ENCODE data around the gene IL17B. TPM values are rescaled to one million over a fixed set of nuclear protein-coding genes. Genes with fewer than 3 reads are reported as not detected.

Gene IL17B
- total and polyA plus RNA-seq, 2 experiments from 2014 or later, result not detected

DNA sequence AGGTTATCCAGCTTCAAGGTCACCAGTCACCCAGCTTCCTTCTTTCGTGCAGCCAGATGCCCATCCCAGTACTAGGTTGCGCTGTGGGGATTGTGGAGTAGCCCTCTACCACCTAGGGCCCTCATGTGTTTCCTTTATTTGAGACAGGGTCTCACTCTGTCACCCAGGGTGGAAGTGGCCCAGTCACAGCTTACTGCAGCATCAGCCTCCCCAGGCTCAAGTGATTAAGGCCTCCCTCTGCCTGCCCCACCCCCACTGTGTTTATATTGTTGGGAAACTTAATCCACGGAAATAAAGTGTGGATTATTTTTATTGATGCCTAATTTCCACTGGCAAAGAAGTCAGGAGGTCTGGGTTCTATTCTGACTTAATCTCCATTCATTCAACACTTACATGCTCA is 4.3 kb downstream of the IL17B start (continued):
- TF ChIP-seq, protein P1, sequence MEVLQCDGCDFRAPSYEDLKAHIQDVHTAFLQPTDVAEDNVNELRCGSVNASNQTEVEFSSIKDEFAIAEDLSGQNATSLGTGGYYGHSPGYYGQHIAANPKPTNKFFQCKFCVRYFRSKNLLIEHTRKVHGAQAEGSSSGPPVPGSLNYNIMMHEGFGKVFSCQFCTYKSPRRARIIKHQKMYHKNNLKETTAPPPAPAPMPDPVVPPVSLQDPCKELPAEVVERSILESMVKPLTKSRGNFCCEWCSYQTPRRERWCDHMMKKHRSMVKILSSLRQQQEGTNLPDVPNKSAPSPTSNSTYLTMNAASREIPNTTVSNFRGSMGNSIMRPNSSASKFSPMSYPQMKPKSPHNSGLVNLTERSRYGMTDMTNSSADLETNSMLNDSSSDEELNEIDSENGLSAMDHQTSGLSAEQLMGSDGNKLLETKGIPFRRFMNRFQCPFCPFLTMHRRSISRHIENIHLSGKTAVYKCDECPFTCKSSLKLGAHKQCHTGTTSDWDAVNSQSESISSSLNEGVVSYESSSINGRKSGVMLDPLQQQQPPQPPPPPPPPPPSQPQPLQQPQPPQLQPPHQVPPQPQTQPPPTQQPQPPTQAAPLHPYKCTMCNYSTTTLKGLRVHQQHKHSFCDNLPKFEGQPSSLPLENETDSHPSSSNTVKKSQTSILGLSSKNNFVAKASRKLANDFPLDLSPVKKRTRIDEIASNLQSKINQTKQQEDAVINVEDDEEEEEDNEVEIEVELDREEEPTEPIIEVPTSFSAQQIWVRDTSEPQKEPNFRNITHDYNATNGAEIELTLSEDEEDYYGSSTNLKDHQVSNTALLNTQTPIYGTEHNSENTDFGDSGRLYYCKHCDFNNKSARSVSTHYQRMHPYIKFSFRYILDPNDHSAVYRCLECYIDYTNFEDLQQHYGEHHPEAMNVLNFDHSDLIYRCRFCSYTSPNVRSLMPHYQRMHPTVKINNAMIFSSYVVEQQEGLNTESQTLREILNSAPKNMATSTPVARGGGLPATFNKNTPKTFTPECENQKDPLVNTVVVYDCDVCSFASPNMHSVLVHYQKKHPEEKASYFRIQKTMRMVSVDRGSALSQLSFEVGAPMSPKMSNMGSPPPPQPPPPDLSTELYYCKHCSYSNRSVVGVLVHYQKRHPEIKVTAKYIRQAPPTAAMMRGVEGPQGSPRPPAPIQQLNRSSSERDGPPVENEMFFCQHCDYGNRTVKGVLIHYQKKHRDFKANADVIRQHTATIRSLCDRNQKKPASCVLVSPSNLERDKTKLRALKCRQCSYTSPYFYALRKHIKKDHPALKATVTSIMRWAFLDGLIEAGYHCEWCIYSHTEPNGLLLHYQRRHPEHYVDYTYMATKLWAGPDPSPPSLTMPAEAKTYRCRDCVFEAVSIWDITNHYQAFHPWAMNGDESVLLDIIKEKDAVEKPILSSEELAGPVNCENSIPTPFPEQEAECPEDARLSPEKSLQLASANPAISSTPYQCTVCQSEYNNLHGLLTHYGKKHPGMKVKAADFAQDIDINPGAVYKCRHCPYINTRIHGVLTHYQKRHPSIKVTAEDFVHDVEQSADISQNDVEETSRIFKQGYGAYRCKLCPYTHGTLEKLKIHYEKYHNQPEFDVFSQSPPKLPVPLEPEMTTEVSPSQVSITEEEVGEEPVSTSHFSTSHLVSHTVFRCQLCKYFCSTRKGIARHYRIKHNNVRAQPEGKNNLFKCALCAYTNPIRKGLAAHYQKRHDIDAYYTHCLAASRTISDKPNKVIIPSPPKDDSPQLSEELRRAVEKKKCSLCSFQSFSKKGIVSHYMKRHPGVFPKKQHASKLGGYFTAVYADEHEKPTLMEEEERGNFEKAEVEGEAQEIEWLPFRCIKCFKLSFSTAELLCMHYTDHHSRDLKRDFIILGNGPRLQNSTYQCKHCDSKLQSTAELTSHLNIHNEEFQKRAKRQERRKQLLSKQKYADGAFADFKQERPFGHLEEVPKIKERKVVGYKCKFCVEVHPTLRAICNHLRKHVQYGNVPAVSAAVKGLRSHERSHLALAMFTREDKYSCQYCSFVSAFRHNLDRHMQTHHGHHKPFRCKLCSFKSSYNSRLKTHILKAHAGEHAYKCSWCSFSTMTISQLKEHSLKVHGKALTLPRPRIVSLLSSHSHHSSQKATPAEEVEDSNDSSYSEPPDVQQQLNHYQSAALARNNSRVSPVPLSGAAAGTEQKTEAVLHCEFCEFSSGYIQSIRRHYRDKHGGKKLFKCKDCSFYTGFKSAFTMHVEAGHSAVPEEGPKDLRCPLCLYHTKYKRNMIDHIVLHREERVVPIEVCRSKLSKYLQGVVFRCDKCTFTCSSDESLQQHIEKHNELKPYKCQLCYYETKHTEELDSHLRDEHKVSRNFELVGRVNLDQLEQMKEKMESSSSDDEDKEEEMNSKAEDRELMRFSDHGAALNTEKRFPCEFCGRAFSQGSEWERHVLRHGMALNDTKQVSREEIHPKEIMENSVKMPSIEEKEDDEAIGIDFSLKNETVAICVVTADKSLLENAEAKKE (CRISPR knock-in tag; IDR thresholded peaks at IDR 0.05), result no peak
- TF ChIP-seq CREB1 (CRISPR knock-in tag; IDR thresholded peaks at IDR 0.05; ENCODE audit: low read depth) (no peak), EZH2 (IDR thresholded peaks at IDR 0.05; ENCODE audit: low read depth, unreplicated experiment) (no peak)
- TF ChIP-seq, protein P2, sequence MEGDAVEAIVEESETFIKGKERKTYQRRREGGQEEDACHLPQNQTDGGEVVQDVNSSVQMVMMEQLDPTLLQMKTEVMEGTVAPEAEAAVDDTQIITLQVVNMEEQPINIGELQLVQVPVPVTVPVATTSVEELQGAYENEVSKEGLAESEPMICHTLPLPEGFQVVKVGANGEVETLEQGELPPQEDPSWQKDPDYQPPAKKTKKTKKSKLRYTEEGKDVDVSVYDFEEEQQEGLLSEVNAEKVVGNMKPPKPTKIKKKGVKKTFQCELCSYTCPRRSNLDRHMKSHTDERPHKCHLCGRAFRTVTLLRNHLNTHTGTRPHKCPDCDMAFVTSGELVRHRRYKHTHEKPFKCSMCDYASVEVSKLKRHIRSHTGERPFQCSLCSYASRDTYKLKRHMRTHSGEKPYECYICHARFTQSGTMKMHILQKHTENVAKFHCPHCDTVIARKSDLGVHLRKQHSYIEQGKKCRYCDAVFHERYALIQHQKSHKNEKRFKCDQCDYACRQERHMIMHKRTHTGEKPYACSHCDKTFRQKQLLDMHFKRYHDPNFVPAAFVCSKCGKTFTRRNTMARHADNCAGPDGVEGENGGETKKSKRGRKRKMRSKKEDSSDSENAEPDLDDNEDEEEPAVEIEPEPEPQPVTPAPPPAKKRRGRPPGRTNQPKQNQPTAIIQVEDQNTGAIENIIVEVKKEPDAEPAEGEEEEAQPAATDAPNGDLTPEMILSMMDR (conservative IDR thresholded peaks at IDR 0.05; ENCODE audit: low read depth in 2 of 2), result no peak

DNA sequence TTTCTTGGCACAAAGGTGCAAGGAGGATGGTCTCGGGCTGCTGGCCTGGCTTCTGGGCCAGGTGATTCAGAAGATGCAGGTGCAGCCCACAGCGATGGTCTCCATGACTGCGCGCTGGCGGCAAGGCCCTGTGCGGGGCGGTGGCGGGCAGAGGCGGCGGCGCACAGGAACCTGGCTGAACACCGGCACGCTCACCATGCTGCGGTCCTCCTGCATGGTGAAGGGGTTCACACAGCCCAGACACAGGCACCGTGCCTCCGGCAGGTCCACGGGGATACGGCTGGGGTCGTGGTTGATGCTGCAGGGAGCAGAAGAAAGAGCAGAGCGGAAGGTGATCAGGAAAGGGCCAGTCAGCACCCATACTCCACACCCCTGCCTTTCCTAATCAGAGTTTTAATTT is 4.8 kb downstream of the IL17B start:
- peaks cover 3% of the 10 kb centered on the region; the same call in 1 of the 2 replicates for H3K4me1 ChIP-seq (ENCODE audit: insufficient read depth)
- no peak overlapping the region for H3K4me3 ChIP-seq
- H3K27me3 Mint-ChIP-seq (ENCODE audit: insufficient read depth, low read depth, poor library complexity), result peaks cover 2% of the 10 kb centered on the region
- no peaks in the 10 kb centered on the region for H3K27me3 ChIP-seq (ENCODE audit: insufficient read depth)
- no peak overlapping the region for H3K4me3 Mint-ChIP-seq
- H4K20me1 ChIP-seq (replicated peaks; ENCODE audit: insufficient read depth), result no peaks in the 10 kb centered on the region; the same call in 1 of the 2 replicates
- no peak overlapping the region for H2AFZ ChIP-seq
- peaks cover 12% of the 10 kb centered on the region; the same call in 2 of the 3 replicates for H3K4me1 Mint-ChIP-seq
- H3K9me2 ChIP-seq (ENCODE audit: insufficient read depth), result no peaks in the 10 kb centered on the region; the same call in 1 of the 2 replicates
- H3K27ac ChIP-seq (ENCODE audit: low read depth), result no peak overlapping the region
- H3K36me3 Mint-ChIP-seq (ENCODE audit: low read depth), result no peaks in the 10 kb centered on the region; the same call in 2 of the 3 replicates
- no peak overlapping the region for H3K27ac Mint-ChIP-seq
- no peaks in the 10 kb centered on the region for H3K36me3 ChIP-seq (ENCODE audit: insufficient read depth)
- ATAC-seq, result no peak
- H3K9me3 Mint-ChIP-seq, result no peaks in the 10 kb centered on the region
- no peaks in the 10 kb centered on the region for H3F3A ChIP-seq (replicated peaks; ENCODE audit: low read depth)
- DNase-seq (ENCODE audit: low spot score), result no peak
- H3K4me2 ChIP-seq, result no peak overlapping the region
- H3K79me2 ChIP-seq (replicated peaks; ENCODE audit: insufficient read depth), result no peaks in the 10 kb centered on the region
- no peak for TF ChIP-seq EZH2phosphoT487 (IDR thresholded peaks at IDR 0.05; ENCODE audit: unreplicated experiment)
- TF ChIP-seq, protein P3, sequence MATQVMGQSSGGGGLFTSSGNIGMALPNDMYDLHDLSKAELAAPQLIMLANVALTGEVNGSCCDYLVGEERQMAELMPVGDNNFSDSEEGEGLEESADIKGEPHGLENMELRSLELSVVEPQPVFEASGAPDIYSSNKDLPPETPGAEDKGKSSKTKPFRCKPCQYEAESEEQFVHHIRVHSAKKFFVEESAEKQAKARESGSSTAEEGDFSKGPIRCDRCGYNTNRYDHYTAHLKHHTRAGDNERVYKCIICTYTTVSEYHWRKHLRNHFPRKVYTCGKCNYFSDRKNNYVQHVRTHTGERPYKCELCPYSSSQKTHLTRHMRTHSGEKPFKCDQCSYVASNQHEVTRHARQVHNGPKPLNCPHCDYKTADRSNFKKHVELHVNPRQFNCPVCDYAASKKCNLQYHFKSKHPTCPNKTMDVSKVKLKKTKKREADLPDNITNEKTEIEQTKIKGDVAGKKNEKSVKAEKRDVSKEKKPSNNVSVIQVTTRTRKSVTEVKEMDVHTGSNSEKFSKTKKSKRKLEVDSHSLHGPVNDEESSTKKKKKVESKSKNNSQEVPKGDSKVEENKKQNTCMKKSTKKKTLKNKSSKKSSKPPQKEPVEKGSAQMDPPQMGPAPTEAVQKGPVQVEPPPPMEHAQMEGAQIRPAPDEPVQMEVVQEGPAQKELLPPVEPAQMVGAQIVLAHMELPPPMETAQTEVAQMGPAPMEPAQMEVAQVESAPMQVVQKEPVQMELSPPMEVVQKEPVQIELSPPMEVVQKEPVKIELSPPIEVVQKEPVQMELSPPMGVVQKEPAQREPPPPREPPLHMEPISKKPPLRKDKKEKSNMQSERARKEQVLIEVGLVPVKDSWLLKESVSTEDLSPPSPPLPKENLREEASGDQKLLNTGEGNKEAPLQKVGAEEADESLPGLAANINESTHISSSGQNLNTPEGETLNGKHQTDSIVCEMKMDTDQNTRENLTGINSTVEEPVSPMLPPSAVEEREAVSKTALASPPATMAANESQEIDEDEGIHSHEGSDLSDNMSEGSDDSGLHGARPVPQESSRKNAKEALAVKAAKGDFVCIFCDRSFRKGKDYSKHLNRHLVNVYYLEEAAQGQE (IDR thresholded peaks at IDR 0.05; ENCODE audit: unreplicated experiment), result no peak
- TF ChIP-seq JUNB (IDR thresholded peaks at IDR 0.05; ENCODE audit: unreplicated experiment), result no peak
- no peak for TF ChIP-seq NANOG (IDR thresholded peaks at IDR 0.05; ENCODE audit: borderline replicate concordance)
- TF ChIP-seq, protein P2 (conservative IDR thresholded peaks at IDR 0.05; ENCODE audit: low read depth in 2 of 2), result no peak
- TF ChIP-seq ZNF114 (CRISPR knock-in tag; IDR thresholded peaks at IDR 0.05), result no peak
- no peak for TF ChIP-seq EZH2 (IDR thresholded peaks at IDR 0.05; ENCODE audit: low read depth, unreplicated experiment)
- TF ChIP-seq, protein P4, sequence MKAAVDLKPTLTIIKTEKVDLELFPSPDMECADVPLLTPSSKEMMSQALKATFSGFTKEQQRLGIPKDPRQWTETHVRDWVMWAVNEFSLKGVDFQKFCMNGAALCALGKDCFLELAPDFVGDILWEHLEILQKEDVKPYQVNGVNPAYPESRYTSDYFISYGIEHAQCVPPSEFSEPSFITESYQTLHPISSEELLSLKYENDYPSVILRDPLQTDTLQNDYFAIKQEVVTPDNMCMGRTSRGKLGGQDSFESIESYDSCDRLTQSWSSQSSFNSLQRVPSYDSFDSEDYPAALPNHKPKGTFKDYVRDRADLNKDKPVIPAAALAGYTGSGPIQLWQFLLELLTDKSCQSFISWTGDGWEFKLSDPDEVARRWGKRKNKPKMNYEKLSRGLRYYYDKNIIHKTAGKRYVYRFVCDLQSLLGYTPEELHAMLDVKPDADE (IDR thresholded peaks at IDR 0.05), result no peak

Data from GM23338 (cell line).